ENCODE measurements around the gene CFAP57.

CFAP57 gene

DNA sequence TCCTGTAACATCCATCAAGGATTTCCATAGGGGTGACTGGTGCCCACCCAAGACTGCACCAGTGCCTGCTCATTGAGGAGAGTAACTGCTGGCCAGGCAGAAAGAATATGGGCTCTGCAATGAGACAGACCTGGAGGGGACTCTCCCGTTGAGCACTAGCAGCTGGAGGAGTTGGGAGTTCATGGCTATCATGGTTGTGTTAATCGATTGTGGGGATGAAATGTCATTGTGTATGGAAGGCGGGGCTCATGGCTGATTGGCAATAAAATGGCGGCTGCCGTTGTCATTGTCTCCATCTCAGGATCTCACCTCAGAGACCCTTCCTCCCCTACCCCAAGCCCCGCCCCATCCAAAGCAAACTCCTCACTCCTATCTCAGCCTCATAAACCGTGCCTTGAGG is 101.6 kb downstream of the CFAP57 start:
- DNase-seq (ENCODE audit: low spot score): no peak
- TF ChIP-seq, protein P1, sequence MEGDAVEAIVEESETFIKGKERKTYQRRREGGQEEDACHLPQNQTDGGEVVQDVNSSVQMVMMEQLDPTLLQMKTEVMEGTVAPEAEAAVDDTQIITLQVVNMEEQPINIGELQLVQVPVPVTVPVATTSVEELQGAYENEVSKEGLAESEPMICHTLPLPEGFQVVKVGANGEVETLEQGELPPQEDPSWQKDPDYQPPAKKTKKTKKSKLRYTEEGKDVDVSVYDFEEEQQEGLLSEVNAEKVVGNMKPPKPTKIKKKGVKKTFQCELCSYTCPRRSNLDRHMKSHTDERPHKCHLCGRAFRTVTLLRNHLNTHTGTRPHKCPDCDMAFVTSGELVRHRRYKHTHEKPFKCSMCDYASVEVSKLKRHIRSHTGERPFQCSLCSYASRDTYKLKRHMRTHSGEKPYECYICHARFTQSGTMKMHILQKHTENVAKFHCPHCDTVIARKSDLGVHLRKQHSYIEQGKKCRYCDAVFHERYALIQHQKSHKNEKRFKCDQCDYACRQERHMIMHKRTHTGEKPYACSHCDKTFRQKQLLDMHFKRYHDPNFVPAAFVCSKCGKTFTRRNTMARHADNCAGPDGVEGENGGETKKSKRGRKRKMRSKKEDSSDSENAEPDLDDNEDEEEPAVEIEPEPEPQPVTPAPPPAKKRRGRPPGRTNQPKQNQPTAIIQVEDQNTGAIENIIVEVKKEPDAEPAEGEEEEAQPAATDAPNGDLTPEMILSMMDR (IDR thresholded peaks at IDR 0.05; ENCODE audit: extremely low read depth, missing control alignments): no peak

DNA sequence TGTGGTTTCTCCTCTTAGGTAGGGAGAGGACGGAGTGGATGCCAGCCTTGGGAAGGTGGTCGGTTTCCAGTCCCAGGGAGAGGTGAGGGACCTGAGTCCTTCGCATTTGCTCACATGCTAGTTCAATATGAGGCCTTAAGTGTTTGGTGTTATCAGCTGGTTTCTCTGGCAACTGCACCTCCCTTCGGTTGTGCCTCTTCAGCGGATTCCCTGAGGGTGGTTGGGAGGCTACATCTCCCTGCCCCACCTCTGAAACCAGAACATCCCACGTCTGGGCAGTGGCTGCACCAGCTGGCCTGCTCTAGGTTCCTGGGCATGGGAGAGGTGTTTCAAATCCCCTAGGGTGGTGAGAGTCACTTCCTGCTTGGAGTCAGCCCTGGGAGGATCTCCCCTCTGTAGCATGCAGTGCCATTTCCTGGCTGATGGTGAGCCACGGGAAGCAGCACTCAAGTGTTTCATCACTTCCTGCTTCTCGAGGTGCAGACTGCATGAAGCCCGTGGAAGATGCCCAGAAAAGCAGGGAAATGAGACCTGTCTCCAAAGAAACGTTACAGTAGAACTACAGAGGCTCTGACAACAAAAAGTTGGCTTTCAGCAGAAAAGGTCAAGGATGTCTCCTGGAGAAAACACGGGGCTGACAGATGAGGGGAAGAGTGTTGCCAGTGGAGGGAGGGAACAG is 102.1 kb downstream of the CFAP57 start:
- DNase-seq (ENCODE audit: low spot score): no peak
- TF ChIP-seq, protein P1 (IDR thresholded peaks at IDR 0.05; ENCODE audit: extremely low read depth, missing control alignments): no peak

DNA sequence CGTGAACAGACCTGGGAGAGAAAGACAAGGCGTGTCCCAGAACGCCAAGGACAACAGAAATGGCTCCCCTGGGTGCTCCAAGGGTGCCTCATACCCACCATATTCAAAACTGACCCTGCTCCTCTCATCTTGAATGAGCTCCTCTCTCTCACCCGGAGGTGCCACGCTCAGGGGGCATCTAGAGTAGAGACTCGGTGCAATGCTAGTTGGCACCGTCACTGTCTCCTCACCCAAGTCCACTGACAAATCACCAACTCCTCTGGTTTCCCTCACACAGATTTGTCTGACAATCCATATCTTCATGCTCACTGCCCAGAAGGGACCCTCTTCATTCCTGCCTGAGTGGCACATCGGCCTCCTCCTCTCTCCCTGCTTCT is 102.7 kb downstream of the CFAP57 start:
- TF ChIP-seq, protein P1 (IDR thresholded peaks at IDR 0.05; ENCODE audit: extremely low read depth, missing control alignments): no peak
- DNase-seq (ENCODE audit: low spot score): no peak

DNA sequence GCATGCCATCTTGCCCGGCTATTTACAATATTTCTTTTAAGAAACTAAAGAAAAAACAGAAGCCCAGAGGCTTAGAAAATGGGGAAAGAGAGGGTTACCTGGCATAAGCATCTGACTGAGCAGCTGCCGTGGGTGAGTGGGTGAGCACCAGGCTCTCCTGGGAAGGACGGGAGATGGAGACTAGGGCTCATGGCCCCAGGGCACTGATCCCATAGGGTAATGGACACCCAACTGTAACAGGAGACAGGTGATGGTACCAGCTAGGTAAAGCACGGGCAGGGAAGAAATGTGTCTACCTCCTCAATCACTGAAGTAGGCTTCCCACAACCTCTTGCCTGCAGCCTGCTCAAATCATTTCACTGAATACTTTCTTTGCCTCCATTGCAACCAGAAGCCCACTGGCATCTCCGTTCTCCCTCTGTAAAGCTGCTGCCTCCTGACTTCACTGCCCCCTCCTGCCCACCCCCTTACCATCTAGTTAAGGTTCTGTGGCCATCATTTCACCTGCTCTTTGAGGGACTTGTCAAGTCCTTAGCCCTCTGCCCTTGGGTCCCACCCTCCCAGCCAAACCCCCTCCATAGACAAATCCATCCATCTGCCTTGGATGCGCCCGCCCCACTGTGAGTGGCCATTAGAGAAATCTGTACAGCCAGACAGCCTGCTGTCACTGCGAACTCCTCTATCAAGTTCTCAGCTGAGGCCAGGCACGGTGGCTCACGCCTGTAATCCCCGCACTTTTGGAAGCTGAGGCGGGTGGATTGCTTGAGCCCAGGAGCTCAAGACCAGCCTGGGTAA is 103.9 kb downstream of the CFAP57 start:
- TF ChIP-seq, protein P1 (IDR thresholded peaks at IDR 0.05; ENCODE audit: extremely low read depth, missing control alignments): no peak
- DNase-seq (ENCODE audit: low spot score): no peak

DNA sequence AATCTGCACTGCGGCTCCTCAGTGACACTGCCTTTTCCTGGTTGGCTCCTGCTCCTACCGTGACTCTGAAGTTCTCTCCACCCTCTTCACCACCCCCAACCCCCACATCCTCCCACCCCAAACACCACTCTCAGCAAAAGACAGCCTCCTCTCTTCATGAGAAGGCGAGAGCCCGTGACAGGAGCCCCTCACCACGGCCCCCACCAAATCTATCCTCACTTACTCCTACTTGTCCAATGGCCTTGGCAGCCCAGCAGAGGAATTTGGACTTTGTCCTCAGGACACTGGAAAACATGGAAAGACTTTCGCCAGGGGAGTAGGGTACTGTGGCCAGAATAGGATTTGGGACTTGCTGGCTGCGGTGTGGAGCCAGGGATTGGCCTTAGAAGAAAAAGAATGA is 104.5 kb downstream of the CFAP57 start:
- TF ChIP-seq, protein P1 (IDR thresholded peaks at IDR 0.05; ENCODE audit: extremely low read depth, missing control alignments): no peak

DNA sequence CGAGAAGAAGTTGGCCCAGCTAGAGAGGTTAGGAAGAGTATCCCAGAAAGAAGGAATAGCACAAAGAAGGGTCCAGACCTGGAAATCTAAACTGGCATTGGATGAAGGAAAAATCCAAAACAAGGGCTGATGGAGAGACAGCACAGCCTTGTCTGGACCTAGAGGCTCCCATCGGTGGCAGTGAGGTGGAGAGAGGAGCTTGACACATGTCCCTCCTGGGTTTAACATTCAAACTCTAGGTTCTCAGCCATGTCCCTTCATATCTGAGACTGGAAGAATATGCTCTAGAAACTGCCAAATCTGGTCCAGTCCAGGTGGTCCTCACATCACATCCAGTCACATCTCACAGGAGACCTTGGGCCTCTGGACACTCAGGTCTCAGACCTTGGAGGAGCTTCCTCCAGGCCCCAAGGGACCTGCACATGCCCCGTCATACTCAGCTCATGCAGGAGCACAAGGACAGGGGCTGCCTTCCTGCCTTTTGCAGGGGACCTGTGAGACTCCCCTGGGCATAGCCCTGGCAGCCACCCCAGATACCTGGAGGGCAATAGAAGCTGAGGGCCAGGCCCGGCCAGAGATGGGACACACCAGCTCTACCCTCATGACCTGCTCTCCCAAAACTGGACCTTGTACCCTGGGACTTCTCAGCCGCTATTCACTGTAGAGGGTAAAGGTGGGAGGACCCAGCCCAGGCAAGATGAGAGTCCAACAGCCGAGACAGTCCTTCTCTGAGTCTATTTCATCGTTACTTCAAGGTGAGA is 105.2 kb downstream of the CFAP57 start:
- DNase-seq (ENCODE audit: low spot score): no peak
- TF ChIP-seq, protein P1 (IDR thresholded peaks at IDR 0.05; ENCODE audit: extremely low read depth, missing control alignments): no peak

More for the DNA sequence above, 104.5 kb downstream of the CFAP57 start:
- no peak for DNase-seq (ENCODE audit: low spot score)

DNA sequence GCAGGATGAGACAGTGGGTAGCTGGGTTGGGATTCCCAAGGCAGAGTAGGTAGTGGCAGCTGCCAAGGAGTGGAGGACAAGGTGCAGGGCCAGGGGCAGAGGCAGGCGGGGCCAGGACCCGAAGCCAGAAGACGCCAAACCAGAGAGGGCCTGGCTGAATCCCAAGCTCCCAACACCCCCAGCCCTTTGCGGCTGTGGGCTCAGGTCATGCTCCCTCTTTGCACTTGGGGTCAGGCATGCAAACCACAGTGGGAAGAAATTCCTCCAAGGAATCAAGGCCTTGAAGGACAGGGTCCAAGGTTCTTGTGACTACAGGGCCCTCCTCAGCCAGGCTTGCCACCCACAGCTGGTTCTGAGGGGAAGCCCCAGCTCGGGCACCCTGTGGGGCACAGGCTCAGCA is 107.0 kb downstream of the CFAP57 start:
- DNase-seq (ENCODE audit: low spot score): no peak
- TF ChIP-seq, protein P1 (IDR thresholded peaks at IDR 0.05; ENCODE audit: extremely low read depth, missing control alignments): no peak

All from GM20000 (cell line).